GM23338 (cell line): ENCODE results near the gene CYP11A1. TPM values are rescaled to one million over a fixed set of nuclear protein-coding genes. Genes with fewer than 3 reads are reported as not detected.

Experiments
- ATAC-seq: fragments of 200-7000 bp; cut with Tn5 transposase; 3 replicates; pipeline ENCODE4 v1.9.1; 2020
- DNase-seq: peaks from one replicate; pipeline ENCODE4 v3.0.0-alpha.2; 2015; ENCODE audit warnings: low spot score
- H2AFZ ChIP-seq: fragments of 200-600 bp; sonication (generic); 2 replicates; pipeline ENCODE4 v1.8.0; 2016; ENCODE audit warnings: antibody characterized with exemption, mild to moderate bottlenecking, moderate library complexity
- H3F3A ChIP-seq: fragments of 200-600 bp; sonication (generic); replicated peaks from 2 replicates; pipeline ENCODE4 v1.8.0; 2017; ENCODE audit warnings: antibody characterized with exemption, mixed run types, low read depth
- H3K27ac ChIP-seq: fragments of 200-600 bp; sonication (generic); 2 replicates; pipeline ENCODE4 v1.6.1; 2016; ENCODE audit warnings: low read depth
- H3K27me3 ChIP-seq: fragments of 200-600 bp; sonication (generic); 2 replicates; pipeline ENCODE4 v1.8.0; 2016; ENCODE audit warnings: mild to moderate bottlenecking, mixed run types, moderate library complexity; ENCODE audit not compliant: insufficient read depth
- H3K36me3 ChIP-seq: fragments of 200-600 bp; sonication (generic); 2 replicates; pipeline ENCODE4 v1.8.0; 2016; ENCODE audit warnings: mild to moderate bottlenecking; ENCODE audit not compliant: insufficient read depth
- H3K4me1 ChIP-seq: fragments of 200-600 bp; sonication (generic); 2 replicates; pipeline ENCODE4 v1.8.0; 2016; ENCODE audit warnings: mild to moderate bottlenecking, moderate library complexity; ENCODE audit not compliant: insufficient read depth
- H3K4me2 ChIP-seq: fragments of 200-600 bp; sonication (generic); 2 replicates; pipeline ENCODE4 v1.7.1; 2017; ENCODE audit warnings: mixed run types
- H3K4me3 ChIP-seq: fragments of 200-600 bp; sonication (generic); 2 replicates; pipeline ENCODE4 v1.6.1; 2016; ENCODE audit warnings: mixed run types
- H3K79me2 ChIP-seq: fragments of 200-600 bp; sonication (generic); replicated peaks from 2 replicates; pipeline ENCODE4 v1.8.0; 2017; ENCODE audit warnings: mild to moderate bottlenecking; ENCODE audit not compliant: insufficient read depth
- H3K9me2 ChIP-seq: fragments of 200-600 bp; sonication (generic); 2 replicates; pipeline ENCODE4 v1.8.0; 2017; ENCODE audit not compliant: insufficient read depth
- H4K20me1 ChIP-seq: fragments of 200-600 bp; sonication (generic); replicated peaks from 2 replicates; pipeline ENCODE4 v1.8.0; 2017; ENCODE audit warnings: mild to moderate bottlenecking; ENCODE audit not compliant: insufficient read depth
- H3K27ac Mint-ChIP-seq: 2 replicates; pipeline ENCODE4 v1.8.0; 2020; ENCODE audit warnings: inconsistent platforms, mild to moderate bottlenecking, moderate library complexity, mixed read lengths
- H3K27me3 Mint-ChIP-seq: 3 replicates; pipeline ENCODE4 v1.8.0; 2022; ENCODE audit warnings: low read depth, mild to moderate bottlenecking, moderate library complexity, mixed read lengths, inconsistent platforms; ENCODE audit not compliant: insufficient read depth, poor library complexity
- H3K36me3 Mint-ChIP-seq: 3 replicates; pipeline ENCODE4 v1.8.0; 2021; ENCODE audit warnings: low read depth, mild to moderate bottlenecking, inconsistent platforms, moderate library complexity, mixed read lengths
- H3K4me1 Mint-ChIP-seq: 3 replicates; pipeline ENCODE4 v1.8.0; 2020; ENCODE audit warnings: mild to moderate bottlenecking, inconsistent platforms, mixed read lengths
- H3K4me3 Mint-ChIP-seq: 3 replicates; pipeline ENCODE4 v1.8.0; 2021; ENCODE audit warnings: moderate library complexity, mild to moderate bottlenecking, inconsistent platforms, mixed read lengths
- H3K9me3 Mint-ChIP-seq: 3 replicates; pipeline ENCODE4 v1.8.0; 2020; ENCODE audit warnings: moderate library complexity, mild to moderate bottlenecking, inconsistent platforms, mixed read lengths
- CREB1 ChIP-seq: fragments of 250-450 bp; sonication (Bioruptor Pico); IDR thresholded peaks from 2 replicates; pipeline ENCODE4 v1.5.0; 2020; ENCODE audit warnings: low read depth, mild to moderate bottlenecking, moderate library complexity
- CTCF ChIP-seq, 2 experiments: fragments of 200-600 bp in 1 of 2; sonication (generic) in 1 of 2; conservative IDR thresholded peaks; 2 replicates each; pipeline versions ENCODE4 v1.5.1 to v1.6.1; 2016 to 2017; ENCODE audit warnings: antibody characterized with exemption in 2 of 2, low read depth in 2 of 2, mild to moderate bottlenecking in 2 of 2, moderate library complexity in 1 of 2
- ETS1 ChIP-seq: IDR thresholded peaks from 2 replicates; pipeline ENCODE4 v1.6.1; 2016; ENCODE audit warnings: antibody characterized with exemption
- EZH2 ChIP-seq: fragments of 200-600 bp; sonication (generic); IDR thresholded peaks from one replicate; pipeline ENCODE4 v1.8.0; 2017; ENCODE audit warnings: antibody characterized with exemption, mild to moderate bottlenecking, low read depth; ENCODE audit not compliant: unreplicated experiment
- EZH2phosphoT487 ChIP-seq: fragments of 200-600 bp; sonication (generic); IDR thresholded peaks from one replicate; pipeline ENCODE4 v1.8.1; 2018; ENCODE audit warnings: antibody characterized with exemption; ENCODE audit not compliant: unreplicated experiment
- JUNB ChIP-seq: IDR thresholded peaks from one replicate; pipeline ENCODE4 v1.6.1; 2016; ENCODE audit warnings: antibody characterized with exemption; ENCODE audit not compliant: unreplicated experiment
- NANOG ChIP-seq: IDR thresholded peaks from 2 replicates; pipeline ENCODE4 v1.6.1; 2016; ENCODE audit warnings: antibody characterized with exemption, borderline replicate concordance
- STAT1 ChIP-seq: IDR thresholded peaks from one replicate; pipeline ENCODE4 v1.6.1; 2016; ENCODE audit warnings: antibody characterized with exemption; ENCODE audit not compliant: unreplicated experiment
- ZNF331 ChIP-seq: fragments of 250-450 bp; sonication (Bioruptor Pico); IDR thresholded peaks from 2 replicates; pipeline ENCODE4 v1.5.0; 2020; ENCODE audit warnings: low read depth, mild to moderate bottlenecking, moderate library complexity
- ZNF462 ChIP-seq: fragments of 250-450 bp; sonication (Bioruptor Pico); IDR thresholded peaks from 2 replicates; pipeline ENCODE4 v1.5.0; 2020; ENCODE audit warnings: mild to moderate bottlenecking, moderate library complexity
- polyA plus RNA-seq: library from polyadenylated mRNA; unstranded; fragments of >200 nt; fragmentation: Nextera tagmentation; extraction: Ambion mirVana; gene quantifications from 2 replicates; pipeline ENCODE4 v1.2.1, GENCODE V29; 2016
- total RNA-seq: library from RNA; depleted of rRNA; stranded (reverse); fragments of >200 nt; shearing (Covaris generic); gene quantifications from 2 replicates; pipeline ENCODE4 v1.2.3, GENCODE V29; 2014

The CYP11A1 gene
- total and polyA plus RNA-seq, 2 experiments from 2014 or later: 1.2 to 1.7 TPM

DNA sequence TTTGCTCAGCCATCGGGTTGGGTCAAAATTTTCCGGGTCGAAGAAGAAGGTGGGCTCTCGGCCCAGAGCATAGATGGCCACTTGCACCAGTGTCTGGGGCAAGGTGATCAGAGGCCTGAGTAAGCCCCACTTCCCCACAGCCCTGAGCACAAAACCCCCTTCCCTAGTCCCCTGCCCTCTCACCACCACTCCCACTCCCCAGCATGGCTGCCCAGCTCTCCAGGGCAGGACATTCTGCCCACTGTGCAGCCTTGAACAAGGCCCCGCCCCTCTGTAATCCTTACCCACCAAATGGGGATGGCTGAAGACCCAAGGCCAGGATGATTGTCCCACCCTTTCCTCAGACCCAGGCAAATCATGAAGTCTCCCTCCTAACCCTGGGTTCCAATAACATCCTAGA, 28.8 kb downstream of the CYP11A1 start:
- H3K27ac Mint-ChIP-seq: no peak overlapping the region
- H3K27me3 Mint-ChIP-seq: peaks cover 12% of the 10 kb centered on the region
- no peak overlapping the region for H3K27ac ChIP-seq
- H3K36me3 ChIP-seq: no peaks in the 10 kb centered on the region
- no peak for TF ChIP-seq CREB1 (CRISPR knock-in tag)
- TF ChIP-seq EZH2phosphoT487: no peak
- no peak for TF ChIP-seq ETS1
- no peak for TF ChIP-seq NANOG
- TF ChIP-seq JUNB: no peak
- no peak for TF ChIP-seq STAT1
- no peak overlapping the region for H3K4me3 Mint-ChIP-seq
- no peaks in the 10 kb centered on the region for H3K27me3 ChIP-seq
- H3F3A ChIP-seq: no peaks in the 10 kb centered on the region
- no peaks in the 10 kb centered on the region for H4K20me1 ChIP-seq
- ATAC-seq (no peak), DNase-seq (no peak)
- no peaks in the 10 kb centered on the region for H3K4me1 ChIP-seq
- H3K4me2 ChIP-seq: no peak overlapping the region
- no peaks in the 10 kb centered on the region; the same call in 2 of the 3 replicates for H3K36me3 Mint-ChIP-seq
- H3K4me3 ChIP-seq: no peak overlapping the region
- H3K9me2 ChIP-seq: no peaks in the 10 kb centered on the region
- no peaks in the 10 kb centered on the region for H3K4me1 Mint-ChIP-seq
- H3K9me3 Mint-ChIP-seq: peaks cover 2% of the 10 kb centered on the region; the same call in 1 of the 3 replicates
- no peaks in the 10 kb centered on the region for H3K79me2 ChIP-seq
- no peak overlapping the region for H2AFZ ChIP-seq

DNA sequence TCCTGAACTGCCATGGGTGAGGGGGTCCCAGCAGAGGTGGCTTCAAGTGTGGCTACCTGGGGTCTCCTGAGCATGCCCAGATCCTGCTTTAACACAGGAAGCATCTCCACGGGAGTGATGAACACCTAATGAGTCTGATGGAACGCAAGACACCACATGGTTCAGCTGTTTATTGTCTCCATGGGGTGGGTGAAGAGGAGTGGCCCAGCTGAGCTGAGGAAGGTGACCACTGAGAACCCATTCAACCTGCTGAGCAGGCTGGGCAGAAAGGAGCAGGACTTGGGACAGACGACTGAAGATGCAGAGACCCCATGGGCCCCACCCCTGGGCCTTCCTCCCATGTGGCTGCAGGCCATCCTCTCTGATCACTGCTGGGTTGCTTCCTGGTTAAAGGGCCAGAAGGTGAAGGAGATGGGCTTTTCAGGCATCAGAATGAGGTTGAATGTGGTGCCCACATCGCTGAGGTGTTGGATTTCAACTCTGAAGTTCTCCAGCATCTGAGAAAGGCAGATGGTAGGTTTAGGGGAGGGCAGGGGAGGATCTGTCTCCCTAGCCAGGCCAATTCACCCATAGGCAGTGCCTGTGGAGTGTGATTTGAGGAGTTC, 29.7 kb downstream of the CYP11A1 start:
- no peak for ATAC-seq
- Mint-ChIP-seq H3K9me3 (no peaks in the 10 kb centered on the region), H3K4me3 (no peak overlapping the region), H3K27ac (no peak overlapping the region), H3K36me3 (no peaks in the 10 kb centered on the region; the same call in 2 of the 3 replicates), H3K27me3 (peaks cover 15% of the 10 kb centered on the region), H3K4me1 (no peaks in the 10 kb centered on the region)
- Histone ChIP-seq H3K4me1 (no peaks in the 10 kb centered on the region), H3K27ac (no peak overlapping the region), H3F3A (no peaks in the 10 kb centered on the region), H3K9me2 (no peaks in the 10 kb centered on the region), H3K79me2 (no peaks in the 10 kb centered on the region), H3K4me3 (no peak overlapping the region), H3K27me3 (no peaks in the 10 kb centered on the region), H3K4me2 (no peak overlapping the region), H4K20me1 (no peaks in the 10 kb centered on the region), H3K36me3 (no peaks in the 10 kb centered on the region), H2AFZ (no peak overlapping the region)
- DNase-seq: no peak
- no peak for TF ChIP-seq ZNF331 (CRISPR knock-in tag)
- no peak for TF ChIP-seq EZH2
- no peak for TF ChIP-seq CTCF (conservative IDR thresholded peaks at IDR 0.05; ENCODE audit: low read depth in 2 of 2)
- no peak for TF ChIP-seq ZNF462 (CRISPR knock-in tag)
